Stimulated activated naive CD4-positive, alpha-beta T cell treated with Interleukin-2 at 50 U/mL for 16 hours (primary cell): ENCODE data around the gene CAV3.

Source experiments
- DNase-seq: peaks from one replicate; lab custom pipeline; 2025; lab: John Stamatoyannopoulos, UW

CAV3 gene

GRCh38 chr3:8734908-8735307 is 1.3 kb downstream of the CAV3 start:
- DNase-seq: no peak

GRCh38 chr3:8736436-8736835 is 2.8 kb downstream of the CAV3 start:
- no peak for DNase-seq

GRCh38 chr3:8737301-8737700 is 3.7 kb downstream of the CAV3 start:
- DNase-seq: no peak

GRCh38 chr3:8737823-8738222 is 4.2 kb downstream of the CAV3 start:
- no peak for DNase-seq

- DNase-seq: no peak
These were observed 5.0 kb downstream of the CAV3 start for GRCh38 chr3:8738639-8739038.

GRCh38 chr3:8739757-8740504 is 6.3 kb downstream of the CAV3 start:
- DNase-seq: no peak

- DNase-seq: no peak
These were observed 8.1 kb downstream of the CAV3 start for GRCh38 chr3:8741581-8742261.

- DNase-seq: no peak
These were observed 9.5 kb downstream of the CAV3 start for GRCh38 chr3:8743021-8743601.

- DNase-seq: no peak
These were observed 10.3 kb downstream of the CAV3 start for GRCh38 chr3:8743911-8744310.

- no peak for DNase-seq
These were observed 12.2 kb downstream of the CAV3 start for GRCh38 chr3:8745619-8746370.

GRCh38 chr3:8746780-8747345 is 13.3 kb downstream of the CAV3 start:
- DNase-seq: no peak

GRCh38 chr3:8749316-8749715 is 15.7 kb downstream of the CAV3 start:
- DNase-seq: no peak

- no peak for DNase-seq
These were observed 19.2 kb downstream of the CAV3 start for GRCh38 chr3:8752832-8753231.

GRCh38 chr3:8755097-8755496 is 21.5 kb downstream of the CAV3 start:
- DNase-seq: no peak

GRCh38 chr3:8755564-8756237 is 22.1 kb downstream of the CAV3 start:
- DNase-seq: no peak

GRCh38 chr3:8756671-8757070 is 23.1 kb downstream of the CAV3 start:
- DNase-seq: no peak

GRCh38 chr3:8757551-8758518 is 24.2 kb downstream of the CAV3 start:
- DNase-seq: no peak

- DNase-seq: no peak
These were observed 25.6 kb downstream of the CAV3 start for GRCh38 chr3:8759038-8759707.

- no peak for DNase-seq
These were observed 26.5 kb downstream of the CAV3 start for GRCh38 chr3:8760091-8760490.

- no peak for DNase-seq
These were observed 26.9 kb downstream of the CAV3 start for GRCh38 chr3:8760506-8760905.
